ENCODE data around the gene SMIM3.

- TF ChIP-seq CTCF (IDR thresholded peaks at IDR 0.05) = no peak
- no peak for TF ChIP-seq POLR2AphosphoS5 (IDR thresholded peaks at IDR 0.05; ENCODE audit: low read depth, low read length)
- TF ChIP-seq, protein P1, sequence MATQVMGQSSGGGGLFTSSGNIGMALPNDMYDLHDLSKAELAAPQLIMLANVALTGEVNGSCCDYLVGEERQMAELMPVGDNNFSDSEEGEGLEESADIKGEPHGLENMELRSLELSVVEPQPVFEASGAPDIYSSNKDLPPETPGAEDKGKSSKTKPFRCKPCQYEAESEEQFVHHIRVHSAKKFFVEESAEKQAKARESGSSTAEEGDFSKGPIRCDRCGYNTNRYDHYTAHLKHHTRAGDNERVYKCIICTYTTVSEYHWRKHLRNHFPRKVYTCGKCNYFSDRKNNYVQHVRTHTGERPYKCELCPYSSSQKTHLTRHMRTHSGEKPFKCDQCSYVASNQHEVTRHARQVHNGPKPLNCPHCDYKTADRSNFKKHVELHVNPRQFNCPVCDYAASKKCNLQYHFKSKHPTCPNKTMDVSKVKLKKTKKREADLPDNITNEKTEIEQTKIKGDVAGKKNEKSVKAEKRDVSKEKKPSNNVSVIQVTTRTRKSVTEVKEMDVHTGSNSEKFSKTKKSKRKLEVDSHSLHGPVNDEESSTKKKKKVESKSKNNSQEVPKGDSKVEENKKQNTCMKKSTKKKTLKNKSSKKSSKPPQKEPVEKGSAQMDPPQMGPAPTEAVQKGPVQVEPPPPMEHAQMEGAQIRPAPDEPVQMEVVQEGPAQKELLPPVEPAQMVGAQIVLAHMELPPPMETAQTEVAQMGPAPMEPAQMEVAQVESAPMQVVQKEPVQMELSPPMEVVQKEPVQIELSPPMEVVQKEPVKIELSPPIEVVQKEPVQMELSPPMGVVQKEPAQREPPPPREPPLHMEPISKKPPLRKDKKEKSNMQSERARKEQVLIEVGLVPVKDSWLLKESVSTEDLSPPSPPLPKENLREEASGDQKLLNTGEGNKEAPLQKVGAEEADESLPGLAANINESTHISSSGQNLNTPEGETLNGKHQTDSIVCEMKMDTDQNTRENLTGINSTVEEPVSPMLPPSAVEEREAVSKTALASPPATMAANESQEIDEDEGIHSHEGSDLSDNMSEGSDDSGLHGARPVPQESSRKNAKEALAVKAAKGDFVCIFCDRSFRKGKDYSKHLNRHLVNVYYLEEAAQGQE (IDR thresholded peaks at IDR 0.05; ENCODE audit: insufficient read depth in 1 of 2, low read depth in 2 of 2, low read length in 1 of 2) = no peak
- no peak for TF ChIP-seq TCF7L2 (IDR thresholded peaks at IDR 0.05; ENCODE audit: low read depth, low read length)
- TF ChIP-seq SIN3A (IDR thresholded peaks at IDR 0.05; ENCODE audit: borderline replicate concordance, insufficient read depth, low read depth, low read length) = no peak
Observed at GRCh38 chr5:150788977-150789376, 10.4 kb downstream of the SMIM3 start.

Measured in Panc1 (cell line).